OCI-LY3 (cell line): ENCODE data around the gene ZBTB18.

Source experiments
- CTCF ChIP-seq: fragments of 200-600, 300-600 bp; sonication (generic); IDR thresholded peaks from 2 replicates; pipeline ENCODE4 v1.5.1; 2014; ENCODE audit warnings: antibody characterized with exemption, low read length, low read depth
- EZH2phosphoT487 ChIP-seq: fragments of 200-600 bp; shearing (Covaris generic); IDR thresholded peaks from 2 replicates; pipeline ENCODE4 v1.6.1; 2018; ENCODE audit warnings: antibody characterized with exemption, mixed run types, low read depth

- TF ChIP-seq CTCF: no peak
- no peak for TF ChIP-seq EZH2phosphoT487
Observed at GRCh38 chr1:244046907-244047611, 4.0 kb upstream of the ZBTB18 start.
